Activated CD4-positive, alpha-beta T cell treated with anti-CD3 and anti-CD28 coated beads for 36 hours (primary cell): ENCODE measurements around the gene TMEM198. TPM values are rescaled to one million over a fixed set of nuclear protein-coding genes. Genes with fewer than 3 reads are reported as not detected.

ENCODE experiments used
- ATAC-seq: fragments of 200-7000 bp; cut with Tn5 transposase; one replicate; pipeline ENCODE4 v1.10.0; 2021; ENCODE audit warnings: mild to moderate bottlenecking, moderate library complexity
- CTCF ChIA-PET: fragments of 350-600 bp; sonication (Branson Sonifier 250); formaldehyde crosslinking; loops from one replicate; lab custom pipeline; 2021; ENCODE audit warnings: antibody characterized with exemption; lab: Charles Lee
- POLR2A ChIA-PET: fragments of 350-600 bp; sonication (Branson Sonifier 250); formaldehyde crosslinking; loops from one replicate; lab custom pipeline; 2021; ENCODE audit warnings: antibody characterized with exemption, inconsistent platforms; lab: Charles Lee
- DNase-seq: peaks from one replicate; pipeline ENCODE4 v3.0.0-alpha.2; 2020
- H3K27ac Mint-ChIP-seq: one replicate; pipeline ENCODE4 v1.8.0; 2021; ENCODE audit warnings: mixed read lengths
- H3K27me3 Mint-ChIP-seq: one replicate; pipeline ENCODE4 v1.8.0; 2021; ENCODE audit warnings: mixed read lengths
- H3K36me3 Mint-ChIP-seq: one replicate; pipeline ENCODE4 v1.8.0; 2021; ENCODE audit warnings: low read depth, mixed read lengths
- H3K4me1 Mint-ChIP-seq: one replicate; pipeline ENCODE4 v1.8.0; 2021; ENCODE audit warnings: mixed read lengths
- H3K4me3 Mint-ChIP-seq: one replicate; pipeline ENCODE4 v1.8.0; 2021; ENCODE audit warnings: mild to moderate bottlenecking, moderate library complexity, mixed read lengths
- H3K9me3 Mint-ChIP-seq: one replicate; pipeline ENCODE4 v1.8.0; 2021; ENCODE audit warnings: low read depth, mixed read lengths
- intact Hi-C, 2 experiments: fragments of 100-400 bp; cut with DNase I in 1 of 2; cut with micrococcal nuclease in 1 of 2; formaldehyde crosslinking; loops; one replicate each; pipeline versions ENCODE4 v1.14.2 to v1.15.1; 2022 to 2024; cut with DNase I, micrococcal nuclease
- total RNA-seq, 2 experiments: library from RNA; stranded (reverse); gene quantifications; one replicate each; pipeline ENCODE4 v1.2.3, GENCODE V29; 2021

TMEM198 gene
- total RNA-seq, 2 experiments from 2014 or later, result 2.4 to 2.7 TPM

DNA sequence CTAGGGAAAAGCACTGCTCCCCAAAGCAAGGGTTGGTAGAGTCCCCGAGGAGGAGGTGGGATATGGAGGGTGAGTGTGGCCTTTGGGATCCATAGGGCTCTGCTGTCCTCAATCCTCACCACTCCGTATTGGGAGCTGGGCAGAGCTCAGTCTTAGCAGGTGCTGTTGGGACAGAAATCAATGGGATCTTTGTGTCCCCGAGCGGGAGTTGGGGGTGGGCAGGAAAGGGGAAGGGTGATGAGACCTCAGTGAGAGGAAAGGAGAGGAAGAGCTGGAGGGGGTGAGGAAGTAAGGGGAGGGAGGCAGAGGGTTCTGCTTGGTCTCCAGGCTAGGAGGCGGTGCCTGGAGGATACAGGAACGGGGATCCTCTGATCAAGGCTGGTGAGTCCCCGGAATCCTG, 26.9 kb upstream of the TMEM198 start:
- CTCF ChIA-PET, result interaction anchor here (6.8 kb wide), 1 partner anchor 13 kb away, joined by 37 read pairs; no protein-coding TSS in a partner anchor
- no peak for ATAC-seq
- no peaks in the 10 kb centered on the region for H3K36me3 Mint-ChIP-seq

GRCh38 chr2:219517954-219518778, 25.7 kb upstream of the TMEM198 start:
- H3K9me3 Mint-ChIP-seq, result no peaks in the 10 kb centered on the region
- no peaks in the 10 kb centered on the region for H3K36me3 Mint-ChIP-seq
- ChIA-PET CTCF (interaction anchor here (0.5 to 6.8 kb wide), 6 partner anchors 9 to 78 kb away, joined by 3 to 37 read pairs (median 4); a partner anchor contains a TSS), POLR2A (no interaction called here)
- DNase-seq (no peak), ATAC-seq (no peak)
- H3K4me3 Mint-ChIP-seq, result no peak overlapping the region
- intact Hi-C loops, result no loop called here
- peaks cover 67% of the 10 kb centered on the region for H3K27me3 Mint-ChIP-seq
- H3K27ac Mint-ChIP-seq, result no peak overlapping the region
- H3K4me1 Mint-ChIP-seq, result peaks cover 15% of the 10 kb centered on the region

More for the DNA sequence above, 26.9 kb upstream of the TMEM198 start:
- no peak overlapping the region for H3K4me3 Mint-ChIP-seq
- no peak for DNase-seq
- peaks cover 12% of the 10 kb centered on the region for H3K4me1 Mint-ChIP-seq
- intact Hi-C loops, result no loop called here
- no peak overlapping the region for H3K27ac Mint-ChIP-seq
- POLR2A ChIA-PET, result no interaction called here
- H3K27me3 Mint-ChIP-seq, result peaks cover 72% of the 10 kb centered on the region
- H3K9me3 Mint-ChIP-seq, result no peaks in the 10 kb centered on the region

GRCh38 chr2:219519526-219519916, 24.3 kb upstream of the TMEM198 start:
- Mint-ChIP-seq H3K4me3 (no peak overlapping the region), H3K36me3 (no peaks in the 10 kb centered on the region), H3K4me1 (peaks cover 10% of the 10 kb centered on the region), H3K27me3 (peaks cover 65% of the 10 kb centered on the region), H3K9me3 (no peaks in the 10 kb centered on the region), H3K27ac (no peak overlapping the region)
- DNase-seq, result no peak
- CTCF ChIA-PET, result interaction anchor here (1.5 to 6.8 kb wide), 3 partner anchors 10 to 24 kb away, joined by 3 to 37 read pairs (median 4); a partner anchor contains a TSS
- POLR2A ChIA-PET, result no interaction called here
- ATAC-seq, result no peak
- intact Hi-C loops, result no loop called here

DNA sequence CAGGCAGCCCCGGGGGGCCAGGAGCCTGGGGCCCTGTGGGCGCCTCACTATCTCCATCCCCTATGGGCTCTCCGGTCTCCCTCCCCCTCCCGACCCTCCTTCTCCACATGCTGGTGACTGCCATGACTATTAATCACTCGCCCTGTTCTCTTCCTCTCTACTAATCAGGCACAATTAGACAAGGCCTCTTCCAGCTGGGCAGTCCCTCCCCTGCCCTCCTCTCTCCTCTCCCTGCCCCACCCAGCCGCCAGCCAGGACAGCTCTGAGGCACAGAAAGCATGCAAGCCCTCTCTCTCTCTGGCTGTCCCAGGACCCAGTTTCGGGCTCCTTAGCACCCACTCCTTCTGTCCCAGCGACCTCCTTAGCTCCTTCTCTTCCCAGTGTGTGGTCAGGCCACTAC, 23.7 kb upstream of the TMEM198 start:
- Mint-ChIP-seq H3K4me3 (no peak overlapping the region), H3K27me3 (peaks cover 67% of the 10 kb centered on the region), H3K27ac (no peak overlapping the region), H3K36me3 (no peaks in the 10 kb centered on the region), H3K4me1 (peaks cover 10% of the 10 kb centered on the region), H3K9me3 (no peaks in the 10 kb centered on the region)
- no peak for ATAC-seq
- no peak for DNase-seq
- ChIA-PET POLR2A (no interaction called here), CTCF (interaction anchor here (0.8 to 6.8 kb wide), 6 partner anchors 9 to 24 kb away, joined by 3 to 37 read pairs (median 4); partner anchors contain the start of gene GMPPA)
- intact Hi-C loops, result no loop called here

DNA sequence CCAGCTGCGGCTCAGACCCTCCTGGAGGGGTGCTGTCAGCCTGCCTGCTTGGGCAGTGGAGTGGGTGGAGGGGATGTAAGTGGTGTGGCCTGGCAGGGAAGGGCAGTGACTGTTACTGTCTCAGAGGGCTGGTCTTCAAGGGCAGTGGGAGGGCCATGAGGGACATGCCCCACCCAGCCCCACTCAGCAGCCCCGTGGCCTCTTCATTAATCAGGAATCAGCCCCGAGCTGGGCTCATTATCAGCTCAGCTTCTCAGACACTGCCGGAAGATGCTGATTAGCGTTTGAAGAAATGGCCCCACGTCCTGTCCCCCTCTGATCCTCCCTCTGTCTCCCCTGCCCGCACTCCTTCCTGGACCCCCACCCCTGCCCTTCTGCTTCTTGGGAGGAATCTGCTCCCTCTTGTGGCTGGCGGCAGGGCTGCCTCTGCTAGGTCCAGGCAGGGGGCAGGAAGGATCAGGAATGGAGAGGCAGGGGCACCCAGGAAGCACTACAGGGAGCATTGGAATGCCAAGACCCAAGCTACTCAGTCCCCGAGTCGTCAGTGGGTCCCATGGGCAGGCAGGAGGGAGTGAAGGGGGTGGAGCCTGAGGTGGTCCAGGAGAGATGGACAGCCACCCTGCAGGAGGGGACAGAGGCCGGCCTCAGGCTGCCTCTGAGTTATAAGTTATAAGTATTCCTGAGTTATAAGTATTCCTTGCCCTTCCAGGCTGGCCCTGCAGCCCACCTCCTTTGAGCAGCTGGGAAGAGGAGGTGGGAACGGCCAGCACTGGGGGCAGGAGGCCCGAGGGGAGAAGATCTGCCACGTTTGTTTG, 22.6 kb upstream of the TMEM198 start:
- CTCF ChIA-PET, result interaction anchor here (0.7 to 6.8 kb wide), 6 partner anchors 8 to 26 kb away, joined by 3 to 37 read pairs (median 4); a partner anchor contains a TSS
- no peak overlapping the region for H3K27ac Mint-ChIP-seq
- no peaks in the 10 kb centered on the region for H3K9me3 Mint-ChIP-seq

DNA sequence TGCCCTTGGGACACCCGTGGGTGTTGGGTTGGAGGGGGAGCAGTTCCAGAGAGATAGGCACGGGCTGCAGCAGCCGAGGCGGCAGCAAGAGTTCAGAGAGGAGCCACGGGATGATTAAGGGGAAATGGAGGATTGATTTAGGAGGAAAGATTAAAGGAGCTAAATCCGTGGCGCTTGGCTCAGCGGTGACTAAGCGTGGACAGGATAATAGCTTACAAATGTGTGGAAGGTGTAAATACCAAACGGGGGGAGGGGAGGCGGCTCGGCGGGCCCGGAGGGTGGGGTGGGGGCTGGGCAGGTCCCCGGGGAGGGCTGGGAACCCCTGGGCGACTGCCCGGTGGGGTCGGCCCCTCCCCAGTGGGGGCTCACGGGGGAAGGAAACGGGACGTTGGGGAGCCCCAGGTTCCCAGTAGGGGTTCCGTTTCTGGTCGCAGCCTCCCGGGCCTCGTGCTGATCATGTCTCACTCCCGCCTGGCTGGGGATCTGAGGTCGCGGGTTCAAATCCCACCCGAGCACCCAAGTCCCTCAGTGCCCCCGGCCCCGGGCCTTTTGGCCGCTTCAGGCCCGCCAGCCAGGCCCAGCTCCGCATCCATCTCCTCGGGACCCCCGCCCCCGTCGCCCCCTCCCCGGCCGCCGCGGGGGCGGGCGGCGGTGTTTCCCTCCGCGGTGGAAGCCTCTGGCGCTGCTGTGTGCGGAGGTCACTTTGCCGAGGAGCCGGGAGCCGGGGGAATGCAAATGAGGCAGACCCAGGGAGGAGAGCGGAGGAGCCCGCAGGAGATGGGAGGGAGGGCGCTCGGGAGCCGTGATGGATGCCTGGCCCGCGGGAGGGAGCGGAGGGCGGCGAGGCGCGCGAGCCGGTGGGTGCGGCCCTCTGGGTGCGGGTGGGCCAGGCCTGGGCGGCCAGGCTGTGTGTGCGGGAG, 21.5 kb upstream of the TMEM198 start:
- Mint-ChIP-seq H3K27me3 (peaks cover 65% of the 10 kb centered on the region), H3K27ac (no peak overlapping the region), H3K4me3 (no peak overlapping the region), H3K36me3 (no peaks in the 10 kb centered on the region), H3K9me3 (no peaks in the 10 kb centered on the region), H3K4me1 (peaks cover 10% of the 10 kb centered on the region)
- intact Hi-C loops, result no loop called here
- ChIA-PET POLR2A (no interaction called here), CTCF (interaction anchor here (1.2 to 1.9 kb wide), 3 partner anchors 19 to 27 kb away, joined by 4 to 5 read pairs (median 5); a partner anchor contains a TSS)
- ATAC-seq (no peak), DNase-seq (no peak)

More for the DNA sequence above, 22.6 kb upstream of the TMEM198 start:
- POLR2A ChIA-PET, result no interaction called here
- H3K36me3 Mint-ChIP-seq, result no peaks in the 10 kb centered on the region
- DNase-seq (peak; percentile 31), ATAC-seq (peak; percentile 49)
- peaks cover 66% of the 10 kb centered on the region for H3K27me3 Mint-ChIP-seq
- peaks cover 10% of the 10 kb centered on the region for H3K4me1 Mint-ChIP-seq
- intact Hi-C loops, result no loop called here
- H3K4me3 Mint-ChIP-seq, result no peak overlapping the region

DNA sequence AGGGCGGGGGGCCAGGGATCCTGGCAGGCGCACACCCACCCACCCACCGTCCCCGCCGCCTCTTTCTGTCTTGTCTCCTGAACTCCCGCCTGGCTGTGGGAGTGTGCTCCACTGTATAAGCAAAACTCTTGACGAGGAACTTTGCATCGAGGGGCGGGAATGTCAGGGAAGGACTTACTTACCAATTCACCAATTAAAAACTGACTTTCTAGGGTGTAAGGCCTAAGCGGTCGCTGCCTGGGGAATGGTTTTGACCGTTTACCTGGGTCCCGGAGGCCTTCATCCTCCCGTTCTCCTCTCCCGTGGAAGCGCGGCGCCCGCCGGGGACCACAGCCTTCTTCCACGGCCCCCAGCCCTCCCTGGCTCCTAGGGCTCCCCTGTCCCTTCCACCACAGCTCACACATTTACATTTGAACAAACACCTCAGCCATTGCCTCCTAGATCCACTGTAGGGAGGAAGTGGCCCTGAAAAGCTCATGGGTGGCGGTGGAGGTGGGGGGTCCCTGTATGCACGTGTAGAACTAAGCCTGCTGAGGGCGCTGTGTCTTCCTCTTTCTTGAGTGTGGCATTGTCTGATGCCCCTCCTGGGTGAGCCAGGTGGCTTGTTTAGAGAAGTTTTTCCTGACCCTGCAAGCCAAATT, 20.7 kb upstream of the TMEM198 start:
- no peaks in the 10 kb centered on the region for H3K36me3 Mint-ChIP-seq
- peaks cover 10% of the 10 kb centered on the region for H3K4me1 Mint-ChIP-seq
- ChIA-PET POLR2A (no interaction called here), CTCF (interaction anchor here (0.7 to 1.2 kb wide), 5 partner anchors 13 to 119 kb away, joined by 3 to 5 read pairs (median 3); no protein-coding TSS in a partner anchor)
- intact Hi-C loops, result no loop called here
- no peak overlapping the region for H3K27ac Mint-ChIP-seq
- H3K27me3 Mint-ChIP-seq, result peaks cover 64% of the 10 kb centered on the region
- ATAC-seq, result no peak
- H3K9me3 Mint-ChIP-seq, result no peaks in the 10 kb centered on the region
- DNase-seq, result no peak
- H3K4me3 Mint-ChIP-seq, result no peak overlapping the region

GRCh38 chr2:219524817-219525216, 19.0 kb upstream of the TMEM198 start:
- no peaks in the 10 kb centered on the region for H3K36me3 Mint-ChIP-seq
- DNase-seq, result no peak
- peaks cover 67% of the 10 kb centered on the region for H3K27me3 Mint-ChIP-seq
- CTCF ChIA-PET, result interaction anchor here (0.6 to 8.0 kb wide), 3 partner anchors 16 to 118 kb away, joined by 3 to 128 read pairs (median 3); partner anchors contain the start of gene GMPPA
- no peaks in the 10 kb centered on the region for H3K9me3 Mint-ChIP-seq
- ATAC-seq, result no peak
- no peak overlapping the region for H3K4me3 Mint-ChIP-seq
- H3K4me1 Mint-ChIP-seq, result peaks cover 10% of the 10 kb centered on the region
- no peak overlapping the region for H3K27ac Mint-ChIP-seq
- intact Hi-C loops, result no loop called here
- POLR2A ChIA-PET, result no interaction called here

DNA sequence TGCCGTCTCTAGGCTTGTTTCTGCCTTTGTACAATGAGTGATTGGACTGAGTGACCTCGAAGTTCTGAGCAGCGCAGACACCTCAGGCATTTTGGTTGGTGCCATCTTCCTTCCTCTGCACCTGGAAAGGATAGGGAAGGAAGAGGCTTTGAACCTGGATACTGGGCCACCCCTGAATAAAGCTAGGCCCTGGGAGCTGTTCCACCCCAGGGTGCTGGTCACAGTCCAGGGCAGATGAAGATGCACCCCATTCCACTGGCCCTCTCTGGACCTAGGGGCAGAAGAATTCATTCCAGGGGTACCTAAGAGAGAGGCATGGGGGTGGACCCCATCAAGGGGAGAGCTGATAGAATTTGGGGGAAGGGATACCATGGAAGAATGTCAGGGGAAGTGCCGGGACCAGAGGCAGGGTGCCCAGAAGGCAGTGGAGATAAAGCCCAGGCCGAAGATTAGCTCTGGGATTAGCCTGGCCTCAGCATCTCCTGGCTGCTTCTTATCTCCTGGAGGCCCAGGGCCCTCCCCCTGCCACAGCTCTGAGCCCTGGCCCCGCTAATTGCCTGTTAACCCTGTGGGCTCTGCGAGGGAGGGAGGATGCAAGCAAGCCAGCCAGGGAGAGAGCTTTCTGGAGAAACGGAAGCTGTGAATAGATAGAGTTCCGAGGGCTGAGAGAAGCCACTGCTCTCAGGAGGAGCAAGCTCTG, 18.1 kb upstream of the TMEM198 start:
- Mint-ChIP-seq H3K27me3 (peaks cover 68% of the 10 kb centered on the region), H3K4me3 (no peak overlapping the region), H3K27ac (no peak overlapping the region), H3K9me3 (no peaks in the 10 kb centered on the region), H3K36me3 (no peaks in the 10 kb centered on the region), H3K4me1 (peaks cover 10% of the 10 kb centered on the region)
- intact Hi-C loops, result no loop called here
- DNase-seq, result no peak
- CTCF ChIA-PET, result interaction anchor here (0.5 to 8.0 kb wide), 7 partner anchors 14 to 123 kb away, joined by 3 to 128 read pairs (median 4); partner anchors contain the start of gene GMPPA
- no peak for ATAC-seq
- POLR2A ChIA-PET, result no interaction called here
